HepG2 (cell line): Measurements from ENCODE around the gene LBX2. TPM values are rescaled to one million over a fixed set of nuclear protein-coding genes. Genes with fewer than 3 reads are reported as not detected.

ENCODE experiments used
- ARNT ChIP-seq: fragments of 450-650 bp; IDR thresholded peaks from 2 replicates; pipeline ENCODE4 v1.6.1; 2017
- HMG20A ChIP-seq: IDR thresholded peaks from 2 replicates; pipeline ENCODE4 v1.6.1; 2016; ENCODE audit warnings: borderline replicate concordance
- HMG20B ChIP-seq: conservative IDR thresholded peaks from 2 replicates; pipeline ENCODE4 v1.6.1; 2016; ENCODE audit warnings: missing genetic modification reagents, missing compliant biosample characterization
- HOXA3 ChIP-seq: sonication (generic); formaldehyde crosslinking; IDR thresholded peaks from 2 replicates; pipeline ENCODE4 v1.5.0; 2020; ENCODE audit warnings: missing genetic modification reagents
- KDM4B ChIP-seq: sonication (generic); formaldehyde crosslinking; IDR thresholded peaks from 2 replicates; pipeline ENCODE4 v1.4.0; 2020; ENCODE audit warnings: missing genetic modification reagents
- NCOA1 ChIP-seq: sonication (generic); formaldehyde crosslinking; IDR thresholded peaks from 2 replicates; pipeline ENCODE4 v1.9.0; 2021; ENCODE audit warnings: missing genetic modification reagents
- NFIB ChIP-seq: sonication (generic); formaldehyde crosslinking; IDR thresholded peaks from 2 replicates; pipeline ENCODE4 v1.9.0; 2021; ENCODE audit warnings: missing genetic modification reagents, mild to moderate bottlenecking, borderline replicate concordance
- NFYC ChIP-seq: IDR thresholded peaks from 2 replicates; pipeline ENCODE4 v1.6.1; 2016; ENCODE audit warnings: missing genetic modification reagents, missing compliant biosample characterization
- SRSF4 ChIP-seq: fragments of 200-400 bp; formaldehyde crosslinking; IDR thresholded peaks from one replicate; pipeline ENCODE4 v1.6.1; 2018; ENCODE audit warnings: mild to moderate bottlenecking, low read depth, low read length, moderate library complexity; ENCODE audit not compliant: poor library complexity, severe bottlenecking
- SYNCRIP ChIP-seq: fragments of 200-400 bp; formaldehyde crosslinking; IDR thresholded peaks from 2 replicates; pipeline ENCODE4 v1.6.1; 2018; ENCODE audit warnings: mild to moderate bottlenecking, low read depth, low read length; ENCODE audit not compliant: insufficient read depth
- TFDP1 ChIP-seq: IDR thresholded peaks from 2 replicates; pipeline ENCODE4 v1.6.1; 2016; ENCODE audit warnings: missing compliant biosample characterization, missing genetic modification reagents, borderline replicate concordance
- TP53 ChIP-seq: sonication (generic); formaldehyde crosslinking; conservative IDR thresholded peaks from 2 replicates; pipeline ENCODE4 v1.4.0; 2020; ENCODE audit warnings: missing genetic modification reagents
- TRIM24 ChIP-seq: sonication (generic); formaldehyde crosslinking; IDR thresholded peaks from 2 replicates; pipeline ENCODE4 v1.8.0; 2022; ENCODE audit warnings: mild to moderate bottlenecking, missing genetic modification reagents
- WIZ ChIP-seq: sonication (generic); formaldehyde crosslinking; IDR thresholded peaks from 2 replicates; pipeline ENCODE4 v1.5.1; 2020; ENCODE audit warnings: mild to moderate bottlenecking, missing genetic modification reagents
- XBP1 ChIP-seq: sonication (generic); formaldehyde crosslinking; IDR thresholded peaks from 2 replicates; pipeline ENCODE4 v1.5.0; 2020; ENCODE audit warnings: missing genetic modification reagents
- YEATS4 ChIP-seq: sonication (generic); formaldehyde crosslinking; IDR thresholded peaks from 2 replicates; pipeline ENCODE4 v1.4.0; 2020; ENCODE audit warnings: missing genetic modification reagents, borderline replicate concordance
- ZC3H4 ChIP-seq: sonication (generic); formaldehyde crosslinking; IDR thresholded peaks from 2 replicates; pipeline ENCODE4 v1.4.0; 2020; ENCODE audit warnings: missing genetic modification reagents, borderline replicate concordance
- ZFX ChIP-seq: sonication (generic); formaldehyde crosslinking; IDR thresholded peaks from 2 replicates; pipeline ENCODE4 v1.4.0; 2020; ENCODE audit warnings: mild to moderate bottlenecking, low read depth, missing genetic modification reagents, moderate library complexity
- ZNF235 ChIP-seq: sonication (generic); formaldehyde crosslinking; IDR thresholded peaks from 2 replicates; pipeline ENCODE4 v1.8.1; 2023; ENCODE audit warnings: mild to moderate bottlenecking, missing genetic modification reagents, borderline replicate concordance
- ZNF460 ChIP-seq: sonication (generic); formaldehyde crosslinking; IDR thresholded peaks from 2 replicates; pipeline ENCODE4 v1.5.1; 2020; ENCODE audit warnings: missing genetic modification reagents, mild to moderate bottlenecking, borderline replicate concordance
- ZNF557 ChIP-seq: sonication (generic); formaldehyde crosslinking; IDR thresholded peaks from 2 replicates; pipeline ENCODE4 v1.4.0; 2020; ENCODE audit warnings: missing genetic modification reagents
- ZNF562 ChIP-seq: sonication (generic); formaldehyde crosslinking; IDR thresholded peaks from 2 replicates; pipeline ENCODE4 v1.8.0; 2022; ENCODE audit warnings: missing genetic modification reagents, borderline replicate concordance
- ZNF569 ChIP-seq: sonication (generic); formaldehyde crosslinking; IDR thresholded peaks from 2 replicates; pipeline ENCODE4 v1.5.0; 2020; ENCODE audit warnings: mild to moderate bottlenecking, missing genetic modification reagents, moderate library complexity, borderline replicate concordance
- ZNF615 ChIP-seq: sonication (generic); formaldehyde crosslinking; IDR thresholded peaks from 2 replicates; pipeline ENCODE4 v1.5.0; 2020; ENCODE audit warnings: mild to moderate bottlenecking, missing genetic modification reagents, borderline replicate concordance
- polyA plus RNA-seq, 8 experiments: library from polyadenylated mRNA; depleted of rRNA in 3 of 8; stranded (reverse) in 7 of 8; unstranded in 1 of 8; fragments of >200 nt; fragmentation: Illumina TruSeq in 4 of 8; extraction: Trizol in 4 of 8; gene quantifications; 2 replicates each; pipeline versions ENCODE4 v1.2.1 to v1.2.3, GENCODE V29; 2011 to 2016; ENCODE audit warnings: low read depth in 4 of 8, missing spikeins in 1 of 8, mixed read lengths in 1 of 8; ENCODE audit not compliant: insufficient read depth in 1 of 8
- total RNA-seq, 5 experiments: library from RNA; depleted of rRNA; stranded (reverse); fragments of >200 nt; fragmentation: Illumina TruSeq; extraction: Trizol; gene quantifications; 2 replicates each; pipeline ENCODE4 v1.2.3, GENCODE V29; 2016; ENCODE audit warnings: low read depth in 1 of 5
- TF ChIP-seq, protein P1 (sequence below): sonication (generic); formaldehyde crosslinking; IDR thresholded peaks from 2 replicates; pipeline ENCODE4 v1.4.0; 2020; ENCODE audit warnings: mild to moderate bottlenecking, missing genetic modification reagents, borderline replicate concordance
- TF ChIP-seq, protein P2 (sequence below): sonication (generic); formaldehyde crosslinking; IDR thresholded peaks from 2 replicates; pipeline ENCODE4 v1.5.0; 2020; ENCODE audit warnings: missing genetic modification reagents
- TF ChIP-seq, protein P3 (sequence below): IDR thresholded peaks from 2 replicates; pipeline ENCODE4 v1.6.1; 2012; ENCODE audit warnings: inconsistent platforms

LBX2 gene
- total and polyA plus RNA-seq, 2 of the 13 experiments (the other 11 are each of a cell fraction or from before 2014, with no cell fraction given), result 6.4 to 8.1 TPM

GRCh38 chr2:74488643-74489481 is 10.5 kb downstream of the LBX2 start (continued):
- TF ChIP-seq SYNCRIP (no peak), ZNF562 (CRISPR knock-in tag) (0 out of 2 replicates have a peak, but pooled peaks have one; percentile 25), ZNF569 (no peak), ARNT (no peak), NCOA1 (CRISPR knock-in tag) (no peak), HMG20A (CRISPR knock-in tag) (no peak; the same call in 1 of the 2 replicates), ZNF235 (CRISPR knock-in tag) (no peak), ZNF460 (CRISPR knock-in tag) (peak; percentile 76; the same call in 1 of the 2 replicates), HOXA3 (CRISPR knock-in tag) (peak; percentile 69), KDM4B (CRISPR knock-in tag) (no peak), XBP1 (no peak), ZFX (peak; percentile 33; the same call in 1 of the 2 replicates), ZNF557 (CRISPR knock-in tag) (no peak), ZC3H4 (CRISPR knock-in tag) (no peak), WIZ (0 out of 2 replicates have a peak, but pooled peaks have one; percentile 84), NFIB (no peak), TP53 (CRISPR knock-in tag) (no peak), HMG20B (CRISPR knock-in tag) (peak; percentile 76; the same call in 1 of the 2 replicates), NFYC (peak; percentile 74), TRIM24 (CRISPR knock-in tag) (peak; percentile 22; the same call in 1 of the 2 replicates), TFDP1 (CRISPR knock-in tag) (no peak; the same call in 1 of the 2 replicates), SRSF4 (no peak), YEATS4 (CRISPR knock-in tag) (0 out of 2 replicates have a peak, but pooled peaks have one; percentile 32), ZNF615 (no peak)
- TF ChIP-seq, protein P1, sequence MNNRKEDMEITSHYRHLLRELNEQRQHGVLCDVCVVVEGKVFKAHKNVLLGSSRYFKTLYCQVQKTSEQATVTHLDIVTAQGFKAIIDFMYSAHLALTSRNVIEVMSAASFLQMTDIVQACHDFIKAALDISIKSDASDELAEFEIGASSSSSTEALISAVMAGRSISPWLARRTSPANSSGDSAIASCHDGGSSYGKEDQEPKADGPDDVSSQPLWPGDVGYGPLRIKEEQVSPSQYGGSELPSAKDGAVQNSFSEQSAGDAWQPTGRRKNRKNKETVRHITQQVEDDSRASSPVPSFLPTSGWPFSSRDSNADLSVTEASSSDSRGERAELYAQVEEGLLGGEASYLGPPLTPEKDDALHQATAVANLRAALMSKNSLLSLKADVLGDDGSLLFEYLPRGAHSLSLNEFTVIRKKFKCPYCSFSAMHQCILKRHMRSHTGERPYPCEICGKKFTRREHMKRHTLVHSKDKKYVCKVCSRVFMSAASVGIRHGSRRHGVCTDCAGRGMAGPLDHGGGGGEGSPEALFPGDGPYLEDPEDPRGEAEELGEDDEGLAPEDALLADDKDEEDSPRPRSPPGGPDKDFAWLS, result no peak
- TF ChIP-seq, protein P2, sequence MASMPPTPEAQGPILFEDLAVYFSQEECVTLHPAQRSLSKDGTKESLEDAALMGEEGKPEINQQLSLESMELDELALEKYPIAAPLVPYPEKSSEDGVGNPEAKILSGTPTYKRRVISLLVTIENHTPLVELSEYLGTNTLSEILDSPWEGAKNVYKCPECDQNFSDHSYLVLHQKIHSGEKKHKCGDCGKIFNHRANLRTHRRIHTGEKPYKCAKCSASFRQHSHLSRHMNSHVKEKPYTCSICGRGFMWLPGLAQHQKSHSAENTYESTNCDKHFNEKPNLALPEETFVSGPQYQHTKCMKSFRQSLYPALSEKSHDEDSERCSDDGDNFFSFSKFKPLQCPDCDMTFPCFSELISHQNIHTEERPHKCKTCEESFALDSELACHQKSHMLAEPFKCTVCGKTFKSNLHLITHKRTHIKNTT, result no peak
- TF ChIP-seq, protein P3, sequence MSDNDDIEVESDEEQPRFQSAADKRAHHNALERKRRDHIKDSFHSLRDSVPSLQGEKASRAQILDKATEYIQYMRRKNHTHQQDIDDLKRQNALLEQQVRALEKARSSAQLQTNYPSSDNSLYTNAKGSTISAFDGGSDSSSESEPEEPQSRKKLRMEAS, result peak; percentile 80
